ENCODE results near the gene S1PR4. TPM values are rescaled to one million over a fixed set of nuclear protein-coding genes. Genes with fewer than 3 reads are reported as not detected.
"Not testable (repeated sequence)": the region's sequence is repeated elsewhere in the genome, so short reads cannot be mapped to it uniquely, and the experiment has no call there.

Gene S1PR4
- polyA plus RNA-seq, 3 donors, result 0.19 to 0.35 (median 0.31) TPM

DNA sequence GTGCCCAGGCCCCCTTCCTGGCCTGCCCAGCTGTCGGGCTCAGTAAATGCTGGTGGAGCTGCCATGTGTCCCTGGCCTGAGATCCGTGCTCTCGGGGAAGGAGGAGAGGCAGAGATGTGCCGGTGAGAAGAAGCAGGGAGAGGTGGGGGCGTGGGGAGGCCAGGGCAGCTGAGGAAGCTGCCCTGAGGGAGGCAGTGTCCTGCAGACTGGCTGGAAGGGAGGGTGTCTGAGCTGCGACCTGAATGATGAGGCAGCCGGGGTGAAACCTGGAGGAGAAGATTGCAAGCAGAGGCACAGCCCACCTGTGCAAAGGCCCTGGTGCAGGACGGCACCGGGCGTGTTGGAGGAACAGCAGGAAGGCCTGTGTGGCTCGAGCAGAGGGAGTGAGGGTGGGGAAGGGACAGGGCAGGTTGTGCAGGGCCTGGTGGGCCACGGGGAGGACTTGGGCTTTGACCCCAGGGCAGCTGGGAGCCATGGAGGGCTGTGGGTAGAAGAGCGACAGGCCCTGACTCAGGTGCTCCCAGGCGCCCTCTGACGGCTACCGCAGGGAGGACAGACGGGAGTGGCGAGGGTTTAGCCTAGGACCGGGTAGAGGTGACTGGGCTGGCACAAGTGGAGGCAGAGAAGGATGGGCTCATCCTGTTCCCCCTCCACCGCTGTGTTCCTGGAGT, 31.9 kb downstream of the S1PR4 start:
- no peak for DNase-seq (ENCODE audit: low read depth in 3 of 3, low spot score in 2 of 3)

DNA sequence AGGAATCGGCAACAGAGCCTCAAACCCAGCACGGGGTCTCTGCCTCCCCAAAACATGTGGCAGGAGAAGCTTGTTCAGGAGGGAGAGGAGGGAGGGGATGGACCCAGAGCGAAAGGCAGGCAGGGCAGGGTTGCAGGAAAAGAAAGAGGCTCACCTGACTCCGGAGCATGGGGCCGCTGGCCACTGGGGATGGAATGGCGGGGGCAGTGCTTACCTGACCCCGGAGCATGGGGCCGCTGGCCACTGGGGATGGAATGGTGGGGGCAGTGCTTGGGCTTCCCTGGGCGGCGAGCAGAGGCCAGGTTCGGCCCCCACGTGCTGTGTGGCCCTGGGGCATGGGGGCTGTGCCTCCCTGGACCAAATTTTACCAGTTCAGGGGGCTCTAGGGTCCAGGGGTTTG, 32.6 kb downstream of the S1PR4 start:
- no peak for DNase-seq (ENCODE audit: low read depth in 3 of 3, low spot score in 2 of 3)

DNA sequence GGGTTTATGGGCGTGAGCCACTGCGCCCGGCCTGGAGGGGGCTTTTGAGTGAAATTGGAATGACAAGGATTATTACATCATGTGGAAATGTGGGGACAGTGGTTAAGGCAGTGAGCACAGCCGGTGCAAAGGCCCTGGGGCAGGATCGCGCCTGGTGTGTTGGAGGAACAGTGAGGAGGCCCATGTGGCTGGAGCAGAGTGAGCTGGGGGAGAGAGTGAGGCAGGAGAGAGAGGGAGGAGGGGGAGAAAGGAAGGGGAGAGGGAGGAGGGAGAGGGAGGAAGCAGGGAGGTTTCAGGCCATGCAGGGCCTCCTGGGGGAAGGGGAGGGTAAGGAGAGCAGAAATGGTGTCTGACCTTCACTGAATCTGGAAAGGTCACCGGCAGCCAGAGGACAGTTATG, 34.6 kb downstream of the S1PR4 start:
- no peak for DNase-seq (ENCODE audit: low read depth in 3 of 3, low spot score in 2 of 3)

DNA sequence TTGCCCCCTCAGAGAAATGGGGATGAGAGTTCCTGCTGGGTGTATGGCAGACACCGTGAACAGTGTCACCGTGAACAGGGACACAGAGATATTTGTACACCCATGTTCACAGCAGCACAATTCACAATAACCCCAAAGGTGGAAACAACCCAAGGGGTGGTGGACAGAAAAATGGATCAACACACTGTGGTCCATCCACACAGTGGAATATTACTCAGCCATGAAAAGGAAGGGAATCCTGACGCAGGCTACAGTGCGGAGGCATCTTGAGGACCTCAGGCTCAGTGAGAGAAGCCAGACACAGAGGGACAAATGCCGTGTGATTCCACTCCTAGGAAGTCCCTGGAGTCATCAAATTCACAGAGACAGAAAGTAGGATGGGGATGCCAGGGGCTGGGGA, 38.3 kb downstream of the S1PR4 start:
- no peak for DNase-seq (ENCODE audit: low read depth in 3 of 3, low spot score in 2 of 3)

DNA sequence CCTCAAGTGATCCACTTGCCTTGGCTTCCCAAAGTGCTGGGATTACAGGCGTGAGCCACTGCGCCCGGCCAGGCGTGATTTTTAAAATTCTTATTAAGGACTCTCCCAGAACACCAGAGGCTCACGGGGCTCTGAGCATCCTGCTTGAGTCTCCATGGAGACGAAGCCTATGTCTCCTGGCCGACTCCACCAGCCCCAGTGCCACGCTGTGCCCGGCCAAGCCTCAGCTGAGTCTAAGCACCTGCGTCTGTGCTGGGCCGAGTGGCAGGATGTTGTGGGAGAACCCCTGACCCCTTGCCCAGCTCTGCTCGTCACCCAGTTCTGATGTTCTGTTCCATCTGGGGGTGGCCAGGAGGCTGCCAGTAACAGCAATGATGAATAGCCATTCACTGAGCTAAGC, 42.0 kb downstream of the S1PR4 start:
- DNase-seq (ENCODE audit: low read depth in 3 of 3, low spot score in 2 of 3), result no peak

DNA sequence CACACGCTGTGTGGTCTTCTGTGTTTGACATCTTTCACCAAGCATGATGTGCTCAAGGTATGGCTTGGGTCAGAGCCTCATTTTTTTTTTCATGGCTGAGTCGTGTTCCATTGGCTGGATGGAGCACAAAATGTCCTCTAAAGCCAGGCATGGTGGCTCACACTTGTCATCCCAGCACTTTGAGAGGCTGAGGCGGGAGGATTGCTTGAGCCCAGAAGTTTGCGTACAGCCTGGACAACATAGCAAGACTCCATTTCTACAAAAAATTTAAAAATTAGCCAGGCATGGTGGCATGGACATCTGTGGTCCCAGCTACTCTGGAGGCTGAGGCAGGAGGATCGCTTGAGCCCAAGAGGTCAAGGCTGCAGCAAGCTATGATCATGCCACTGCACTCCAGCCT, 43.0 kb downstream of the S1PR4 start:
- not testable (repeated sequence) for DNase-seq (ENCODE audit: low read depth in 3 of 3, low spot score in 2 of 3)

DNA sequence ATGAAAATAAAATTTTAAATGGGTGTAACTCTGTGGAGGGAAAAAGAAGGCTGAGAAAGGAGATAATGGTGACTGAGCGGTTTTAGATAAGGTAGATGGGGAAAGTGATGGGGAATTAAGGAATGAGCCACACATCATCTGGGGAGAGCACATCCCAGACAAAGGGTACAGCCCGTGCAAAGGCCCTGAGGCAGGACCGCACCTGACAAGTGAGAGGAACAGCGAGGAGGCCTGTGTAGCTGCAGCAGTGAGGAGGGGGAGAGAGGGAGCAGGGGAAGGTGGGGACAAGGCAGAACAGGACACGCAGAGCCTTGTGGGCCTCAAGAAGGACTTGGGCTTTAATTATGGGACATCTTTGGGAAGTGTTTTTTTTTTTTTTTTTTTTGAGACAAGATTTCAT, 44.1 kb downstream of the S1PR4 start:
- DNase-seq (ENCODE audit: low read depth in 3 of 3, low spot score in 2 of 3), result no peak

DNA sequence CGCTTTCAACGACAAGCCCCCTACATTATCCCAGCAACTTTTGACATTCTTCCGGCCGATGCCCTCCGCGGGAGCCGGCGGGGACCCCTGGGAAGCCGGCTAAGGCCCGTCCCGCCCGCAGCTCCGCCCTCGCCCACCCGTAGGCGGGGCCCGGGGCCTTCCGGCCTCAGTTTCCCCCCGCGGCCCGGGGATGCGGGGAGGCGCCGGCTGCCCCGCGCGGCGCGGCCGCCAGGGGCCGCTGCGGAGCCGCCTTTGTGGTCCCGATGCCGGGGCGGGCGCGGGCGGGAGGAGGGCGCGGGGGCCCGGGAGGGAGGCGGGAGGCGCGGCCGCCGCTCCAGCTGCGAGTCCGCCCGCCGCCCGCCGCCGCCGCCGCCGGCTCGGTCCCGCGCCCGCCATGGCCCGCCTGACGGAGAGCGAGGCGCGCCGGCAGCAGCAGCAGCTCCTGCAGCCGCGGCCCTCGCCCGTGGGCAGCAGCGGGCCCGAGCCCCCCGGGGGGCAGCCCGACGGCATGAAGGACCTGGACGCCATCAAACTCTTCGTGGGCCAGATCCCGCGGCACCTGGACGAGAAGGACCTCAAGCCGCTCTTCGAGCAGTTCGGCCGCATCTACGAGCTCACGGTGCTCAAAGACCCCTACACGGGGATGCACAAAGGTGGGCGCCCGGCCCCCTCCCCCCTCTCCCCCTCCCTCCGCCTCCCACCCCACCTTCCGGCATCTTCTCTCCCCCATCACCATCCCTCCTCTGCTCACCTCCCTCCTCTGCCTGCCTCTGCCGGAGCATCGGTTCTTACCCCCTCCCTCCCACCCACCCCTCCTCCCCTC, 46.0 kb downstream of the S1PR4 start, which contains the start of gene CELF5:
Gene CELF5 (plus strand): TSS at position 316 of the 823 bp plus-strand sequence. CDS start 79 bp downstream, at position 395.
- DNase-seq (ENCODE audit: low read depth in 3 of 3, low spot score in 2 of 3), result peak in 1 of 3 donors; percentile 23

DNA sequence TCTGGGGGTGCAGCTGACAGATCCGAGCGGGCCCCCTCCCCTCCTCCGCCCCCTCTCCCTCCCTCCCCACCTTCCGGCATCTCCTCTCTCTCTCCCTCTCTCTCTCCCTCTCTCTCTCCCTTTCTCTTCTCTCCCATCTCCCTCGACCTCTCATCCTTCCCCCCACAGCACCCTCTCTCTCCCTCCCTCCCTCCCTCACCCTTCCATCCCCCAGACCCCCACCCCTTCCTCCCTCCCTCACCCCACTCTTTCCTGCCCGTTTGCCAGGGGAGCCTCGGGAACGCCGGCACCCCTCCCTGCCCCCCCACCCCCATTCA, 46.6 kb downstream of the S1PR4 start:
- no peak for DNase-seq (ENCODE audit: low read depth in 3 of 3, low spot score in 2 of 3)

DNA sequence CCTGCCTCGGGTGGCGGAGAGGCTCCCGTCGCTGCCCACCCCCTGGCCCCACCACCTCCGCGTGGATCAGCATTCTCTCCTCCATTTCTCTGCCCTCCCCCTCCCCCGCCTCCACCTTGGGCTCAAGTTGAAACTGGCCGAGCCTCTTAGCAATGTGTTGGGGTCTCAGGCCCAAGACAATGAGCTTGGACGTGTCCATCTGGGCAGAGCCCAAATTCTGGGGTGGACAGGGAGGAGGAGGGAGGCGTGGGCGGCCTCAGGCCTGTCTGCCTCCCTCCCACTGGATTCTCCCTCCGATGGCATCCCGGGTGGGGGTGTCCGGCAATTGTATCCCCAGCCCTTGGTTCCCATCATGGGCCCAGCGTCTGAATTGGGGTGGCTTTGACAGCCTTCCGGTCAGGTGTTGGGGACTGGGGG, 47.1 kb downstream of the S1PR4 start:
- no peak for DNase-seq (ENCODE audit: low read depth in 3 of 3, low spot score in 2 of 3)

DNA sequence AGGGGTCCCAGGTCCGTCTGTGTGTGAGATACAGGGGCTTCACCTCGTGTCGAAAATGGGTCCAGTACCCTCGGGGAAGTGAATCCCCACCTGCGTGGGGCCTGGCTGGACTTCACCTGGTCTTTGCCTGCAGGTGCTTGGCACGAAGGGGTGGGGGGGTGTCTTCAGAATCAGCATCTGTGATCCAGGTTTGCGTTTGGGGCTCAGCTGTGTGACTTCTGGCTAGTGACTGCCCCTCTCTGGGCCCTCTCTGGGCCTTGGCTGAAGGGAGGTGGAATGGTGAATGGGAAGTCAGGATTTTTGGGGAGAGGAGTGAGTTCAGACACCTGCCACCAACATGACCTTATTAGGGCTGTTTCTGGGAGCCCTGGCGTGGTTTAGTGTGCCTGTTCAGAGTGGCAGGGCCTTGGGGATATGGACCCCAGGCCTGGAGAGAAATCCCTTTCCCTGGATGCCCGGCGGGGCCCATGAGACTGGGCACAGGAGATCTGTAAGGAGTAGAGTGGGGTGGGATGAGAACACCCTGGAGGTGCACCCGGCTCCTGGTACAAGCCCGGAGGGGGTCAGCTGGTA, 48.6 kb downstream of the S1PR4 start:
- no peak for DNase-seq (ENCODE audit: low read depth in 3 of 3, low spot score in 2 of 3)

DNA sequence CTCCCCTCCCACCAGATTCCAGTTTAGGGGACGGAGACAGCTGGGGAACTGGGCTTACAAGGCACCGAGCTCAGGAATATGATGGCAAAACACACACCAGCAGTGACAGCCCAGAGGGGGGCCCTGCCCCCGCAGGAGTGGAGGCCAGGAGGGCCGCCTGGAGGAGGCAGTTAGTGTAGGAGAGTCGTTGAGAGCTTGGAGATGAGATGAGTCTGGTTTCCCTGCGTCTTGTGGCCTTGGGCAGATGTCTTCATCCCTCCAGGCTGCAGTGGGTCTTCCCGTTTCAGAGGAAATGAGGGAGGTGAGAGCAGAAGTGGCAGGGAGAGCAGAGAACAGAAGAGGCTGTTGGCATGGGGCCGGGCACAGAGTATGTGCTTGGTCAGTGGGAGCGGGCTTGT, 50.8 kb downstream of the S1PR4 start:
- no peak for DNase-seq (ENCODE audit: low read depth in 3 of 3, low spot score in 2 of 3)

Other genes starting within 250 kb of the S1PR4 start
- gene ZNF77, start 233.8 kb upstream of the S1PR4 start, polyA plus RNA-seq (ENCODE audit: insufficient read length in 3 of 3), result 1 to 10 TPM; 7.9 to 9.0 (median 8.8) TPM
- gene TLE6, start 201.2 kb upstream of the S1PR4 start, polyA plus RNA-seq (ENCODE audit: insufficient read length in 3 of 3), result 1 to 10 TPM; 6.5 to 7.6 (median 6.9) TPM
- gene TLE2, start 149.5 kb upstream of the S1PR4 start, polyA plus RNA-seq (ENCODE audit: insufficient read length in 3 of 3), result 10 to 100 TPM; 26.8 to 32.4 (median 27.5) TPM
- 100 to 1,000 TPM; 421 to 476 (median 472) TPM for gene TLE5, start 116.3 kb upstream of the S1PR4 start, polyA plus RNA-seq (ENCODE audit: insufficient read length in 3 of 3)
- gene GNA11, start 84.4 kb upstream of the S1PR4 start, polyA plus RNA-seq (ENCODE audit: insufficient read length in 3 of 3), result 10 to 100 TPM; 54.3 to 68.6 (median 63.1) TPM
- gene GNA15, start 42.7 kb upstream of the S1PR4 start, polyA plus RNA-seq (ENCODE audit: insufficient read length in 3 of 3), result under 1 TPM; 0.78 to 1.00 (median 0.85) TPM
- gene NCLN, start 7.2 kb downstream of the S1PR4 start, polyA plus RNA-seq (ENCODE audit: insufficient read length in 3 of 3), result 10 to 100 TPM; 28.4 to 33.5 (median 33.0) TPM
- under 1 TPM; 0.38 to 0.82 (median 0.54) TPM for gene CELF5, start 45.9 kb downstream of the S1PR4 start, polyA plus RNA-seq (ENCODE audit: insufficient read length in 3 of 3)
- gene NFIC, start 187.8 kb downstream of the S1PR4 start, polyA plus RNA-seq (ENCODE audit: insufficient read length in 3 of 3), result 10 to 100 TPM; 16.2 to 20.4 (median 19.4) TPM